Amygdala (tissue), 56 donors: ENCODE data around the gene UBR4.
A peak's percentile ranks its signal among the peaks of the same experiment; 100 is the strongest.

Experiments
- DNase-seq, 56 donors: peaks; one replicate each; lab custom pipeline; 2025; lab: John Stamatoyannopoulos, UW

UBR4 gene

DNA sequence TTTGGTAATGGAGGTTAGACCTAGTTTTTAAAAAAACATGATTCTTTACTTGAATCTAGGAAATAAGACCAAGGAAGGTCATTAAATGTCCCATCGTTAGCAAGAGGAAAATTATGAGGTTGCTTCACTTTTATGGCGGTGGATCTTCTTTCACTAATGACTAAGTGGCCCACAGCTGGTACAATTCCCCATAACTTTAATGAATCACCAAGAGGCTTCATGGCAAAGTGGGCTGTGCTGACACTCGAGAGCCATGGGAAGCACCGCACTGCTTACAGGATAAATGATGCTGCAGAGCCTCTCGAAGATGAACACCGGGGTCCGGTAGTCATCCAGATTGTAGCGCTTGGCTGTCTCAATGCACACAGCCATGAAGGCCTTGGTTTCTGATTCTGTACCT is 108.8 kb downstream of the UBR4 start:
- no peak for DNase-seq

- no peak for DNase-seq
These were observed 110.0 kb downstream of the UBR4 start for GRCh38 chr1:19100028-19100427.

DNA sequence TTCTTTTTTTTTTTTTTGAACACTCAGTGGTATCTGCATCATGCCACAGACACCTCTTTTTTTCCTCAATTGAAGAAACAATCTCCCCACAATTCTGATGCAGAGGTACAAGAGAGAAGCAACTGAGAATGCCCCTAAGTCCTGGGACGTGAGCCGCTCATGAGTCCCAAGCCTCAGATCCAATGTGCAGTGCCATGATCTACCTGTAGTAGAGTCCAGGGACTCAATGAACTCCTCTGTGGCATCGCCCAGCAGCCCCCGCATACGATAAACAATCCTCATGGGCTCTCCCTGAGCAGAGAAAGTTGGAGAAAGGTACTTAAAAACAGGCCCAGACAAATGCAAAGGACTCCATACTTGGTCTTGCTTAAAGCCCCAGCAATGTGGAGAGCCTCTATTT is 113.1 kb downstream of the UBR4 start:
- DNase-seq, result no peak

DNA sequence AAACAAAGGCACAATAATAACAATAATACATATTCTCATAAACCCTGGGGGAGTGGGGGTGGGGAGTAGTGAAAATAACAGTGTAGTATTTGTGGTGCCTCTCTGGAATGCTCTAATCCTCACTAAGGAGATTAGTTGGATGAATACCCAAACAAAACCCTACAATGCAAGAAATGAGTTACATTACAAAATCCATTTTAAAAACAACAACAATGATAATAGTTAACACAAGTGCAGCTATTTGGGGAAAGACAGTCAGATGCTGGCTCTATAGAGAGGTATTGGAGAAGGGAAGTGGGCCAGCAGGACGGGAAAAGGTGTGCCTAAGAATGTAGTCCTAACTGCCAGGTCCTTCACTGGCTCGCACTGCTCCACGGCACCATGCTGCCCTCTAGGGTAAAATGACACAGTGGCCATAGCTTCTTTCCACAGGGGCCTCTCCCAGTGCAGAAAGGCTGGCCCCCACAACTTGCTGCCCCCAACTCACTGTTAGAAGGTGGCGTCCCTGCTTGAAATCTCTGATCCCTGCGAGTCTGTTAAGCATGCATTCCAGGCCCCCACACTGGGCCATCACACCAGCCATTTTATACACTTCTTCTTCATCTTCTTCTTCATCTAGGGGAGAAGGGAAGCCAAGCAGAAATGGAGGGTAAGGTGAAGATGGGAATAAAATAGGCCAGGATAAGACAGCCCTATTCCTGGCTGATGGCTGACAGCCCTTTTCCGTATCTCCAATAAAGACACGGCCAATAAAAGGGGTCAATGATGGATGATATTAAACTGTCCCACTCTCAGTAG is 113.8 kb downstream of the UBR4 start:
- DNase-seq, result peak in 16 of 56 donors; percentile 8 to 66 (median 20)

- DNase-seq, result no peak
These were observed 118.7 kb downstream of the UBR4 start for GRCh38 chr1:19091196-19091953.

GRCh38 chr1:19089524-19089923 is 120.5 kb downstream of the UBR4 start:
- no peak for DNase-seq

DNA sequence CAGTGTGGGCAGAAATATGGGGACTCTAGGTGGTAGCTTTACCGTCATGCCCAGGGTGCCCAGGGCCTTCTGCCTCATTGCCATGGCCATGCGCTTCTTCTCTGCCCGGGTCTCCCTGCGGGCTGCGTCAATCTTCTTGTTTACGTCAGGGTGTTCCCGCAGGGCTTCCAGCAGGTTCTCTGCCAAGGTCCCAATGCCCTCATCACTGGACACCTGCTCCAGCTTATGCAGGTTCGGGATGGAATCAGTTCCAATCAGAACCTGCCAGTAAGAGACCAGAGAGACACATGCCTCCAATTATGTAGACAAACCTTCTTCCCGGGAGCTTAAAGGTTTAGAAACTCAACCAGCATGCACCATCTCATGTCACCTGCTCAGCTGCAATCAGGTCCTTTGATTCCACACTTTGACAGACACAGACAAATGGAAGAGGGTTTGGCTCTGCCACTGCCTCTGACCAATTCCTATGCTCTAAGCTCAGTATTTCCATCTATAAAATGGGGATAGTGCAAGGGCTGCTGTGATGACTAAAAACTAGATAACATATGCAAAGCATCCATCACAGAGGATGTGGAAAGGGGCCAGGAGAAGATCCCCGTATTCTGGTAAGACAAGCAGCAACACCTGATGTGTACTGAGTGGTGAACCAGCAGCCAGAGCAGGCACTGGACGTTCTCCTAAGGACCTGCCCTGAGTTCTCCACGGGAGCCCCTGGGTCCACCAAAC is 121.2 kb downstream of the UBR4 start:
- DNase-seq, result no peak

- peak in 1 of 56 donors; percentile 17 for DNase-seq
These were observed 122.1 kb downstream of the UBR4 start for GRCh38 chr1:19087737-19088594.

DNA sequence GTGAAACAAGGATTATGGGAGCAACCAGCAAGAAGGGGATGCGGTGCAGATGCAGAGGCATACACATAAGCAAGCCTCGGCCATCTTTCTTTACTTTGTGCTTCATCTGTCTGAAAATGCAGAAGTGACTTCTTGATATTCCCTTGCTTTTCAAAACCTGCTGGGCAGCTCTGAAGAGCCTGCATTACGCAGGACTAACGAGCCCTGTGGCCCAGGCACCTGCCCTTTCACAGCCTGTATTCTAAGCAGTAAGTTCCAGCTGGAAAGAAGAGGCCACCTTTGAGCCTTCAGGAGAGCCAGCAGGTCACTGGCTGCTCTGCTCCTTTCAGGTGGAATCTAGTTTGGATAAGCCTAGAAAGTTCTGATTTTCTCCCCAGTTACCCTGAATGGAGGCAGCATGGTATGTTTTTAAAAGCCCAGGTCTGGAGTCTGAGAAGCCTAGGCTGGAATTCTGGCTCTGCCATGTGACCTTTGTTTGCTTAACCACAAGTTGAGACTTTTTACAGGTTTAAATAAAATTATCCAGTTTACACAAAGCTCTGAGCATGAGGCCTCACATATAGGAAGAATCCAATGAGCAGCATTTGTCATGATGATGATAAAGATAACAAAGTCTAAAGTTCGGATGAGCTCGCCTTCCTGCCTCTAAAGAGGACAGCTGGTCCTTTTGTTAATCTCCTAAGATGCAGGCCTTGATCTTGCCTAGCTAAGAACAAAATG is 122.9 kb downstream of the UBR4 start:
- no peak for DNase-seq

DNA sequence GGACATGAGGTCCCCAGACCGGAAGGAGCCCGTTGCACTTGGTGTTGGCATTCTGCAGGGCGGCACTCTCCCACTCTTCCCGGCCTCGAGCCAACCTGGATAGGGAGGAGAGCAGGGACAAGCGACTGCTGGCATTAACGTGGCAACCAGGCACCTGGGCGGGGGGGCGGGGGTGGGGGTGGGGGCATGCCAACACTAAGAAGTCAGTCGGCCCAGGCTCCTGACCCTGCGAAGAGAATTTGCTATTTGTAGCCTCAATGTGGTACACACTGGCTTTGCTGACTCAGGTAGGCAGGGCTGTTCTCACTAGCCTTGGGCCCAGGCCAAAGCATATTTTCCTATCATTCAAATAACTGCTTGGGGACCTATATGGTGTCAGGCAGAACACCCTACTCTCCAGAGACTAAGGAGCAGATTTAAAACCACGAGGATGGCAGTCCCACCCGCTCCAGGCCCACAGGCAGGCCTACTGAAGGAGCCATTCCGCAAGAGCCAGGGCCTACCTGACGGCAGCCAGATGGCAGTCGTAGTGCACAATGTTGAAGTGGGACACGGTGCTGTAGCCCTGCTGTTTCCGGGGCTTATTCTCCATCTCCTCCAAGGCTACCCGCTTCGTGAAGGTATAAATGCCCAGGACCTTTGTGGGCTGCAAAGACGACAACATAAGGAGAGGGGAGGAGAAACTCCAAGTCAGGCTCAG is 123.7 kb downstream of the UBR4 start:
- DNase-seq, result no peak

DNA sequence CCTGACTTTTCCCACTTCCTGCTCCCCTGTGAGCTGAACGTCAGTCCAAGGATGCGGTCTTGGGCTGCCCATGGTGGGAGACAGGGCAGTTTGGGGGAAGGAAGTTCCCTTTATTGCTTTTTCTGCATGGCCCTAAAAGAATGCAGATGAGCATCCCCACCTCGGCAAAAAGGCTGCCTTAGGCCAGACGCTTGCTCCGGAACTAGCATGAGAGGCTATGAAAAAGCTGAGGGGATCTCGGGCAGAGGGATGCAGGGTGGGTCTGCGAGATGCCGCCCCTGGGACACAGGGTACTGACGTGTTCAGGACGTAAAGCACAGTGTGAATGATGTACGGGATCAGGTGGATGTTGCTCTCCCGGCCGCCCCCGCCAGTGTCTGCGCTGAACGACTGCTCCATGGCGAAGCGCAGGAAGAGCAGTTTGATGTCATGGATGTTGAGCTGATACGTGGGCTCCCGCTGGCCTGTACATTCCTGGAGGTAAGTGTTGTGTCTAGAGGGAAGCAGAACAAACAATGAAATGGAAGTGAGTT is 125.8 kb downstream of the UBR4 start:
- DNase-seq, result no peak

DNA sequence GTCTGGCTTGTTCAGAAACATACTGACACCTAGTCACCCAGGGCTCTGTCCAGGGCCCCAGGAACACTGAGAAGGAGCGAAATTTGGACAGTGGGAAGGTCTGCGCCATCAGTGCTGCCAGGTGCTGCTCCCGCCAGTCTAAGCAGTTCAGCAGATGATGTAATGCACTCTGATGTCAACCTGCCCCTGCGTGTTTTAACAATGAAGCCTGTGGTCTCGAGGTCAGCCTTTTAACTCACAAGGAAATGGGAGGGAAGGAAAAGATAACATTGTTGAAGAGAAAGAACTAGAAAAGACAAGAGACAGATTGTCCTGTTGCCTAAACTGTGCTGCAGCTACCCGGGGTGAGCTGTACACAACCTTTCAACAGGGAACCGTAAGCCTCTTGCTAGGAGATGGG is 127.0 kb downstream of the UBR4 start:
- no peak for DNase-seq

GRCh38 chr1:19081218-19081893 is 128.7 kb downstream of the UBR4 start:
- DNase-seq, result peak in 1 of 56 donors; percentile 6

GRCh38 chr1:19080721-19081120 is 129.3 kb downstream of the UBR4 start:
- no peak for DNase-seq

GRCh38 chr1:19079541-19080472 is 130.3 kb downstream of the UBR4 start:
- DNase-seq, result peak in 12 of 56 donors; percentile 16 to 60 (median 28)

- DNase-seq, result no peak
These were observed 131.5 kb downstream of the UBR4 start for GRCh38 chr1:19078536-19078935.
